Smooth muscle cell (in vitro differentiated cells): ENCODE data around the gene LRCOL1. TPM values are rescaled to one million over a fixed set of nuclear protein-coding genes. Genes with fewer than 3 reads are reported as not detected.

ENCODE experiments used
- DNase-seq: peaks from one replicate; lab custom pipeline; 2025; ENCODE audit not compliant: unreplicated experiment; lab: John Stamatoyannopoulos, UW
- H2AFZ ChIP-seq: fragments of 200-600 bp; sonication (generic); 2 replicates; pipeline ENCODE4 v1.6.0; 2016; ENCODE audit warnings: antibody characterized with exemption, low read depth, mild to moderate bottlenecking
- H3F3A ChIP-seq: fragments of 200-600 bp; sonication (generic); 2 replicates; pipeline ENCODE4 v1.6.0; 2017; ENCODE audit warnings: antibody characterized with exemption, low read depth
- H3K27ac ChIP-seq: fragments of 200-600 bp; sonication (generic); 2 replicates; pipeline ENCODE4 v1.5.1; 2016; ENCODE audit warnings: low read depth, mild to moderate bottlenecking
- H3K27me3 ChIP-seq: fragments of 200-600 bp; sonication (generic); 2 replicates; pipeline ENCODE4 v1.6.1; 2016; ENCODE audit warnings: low read depth, mild to moderate bottlenecking
- H3K36me3 ChIP-seq: fragments of 200-600 bp; sonication (generic); 2 replicates; pipeline ENCODE4 v1.5.1; 2016; ENCODE audit warnings: low read depth
- H3K4me1 ChIP-seq: fragments of 200-600 bp; sonication (generic); 2 replicates; pipeline ENCODE4 v1.5.1; 2016; ENCODE audit warnings: low read depth
- H3K4me2 ChIP-seq: fragments of 200-600 bp; sonication (generic); 2 replicates; pipeline ENCODE4 v1.6.0; 2016; ENCODE audit warnings: mild to moderate bottlenecking
- H3K4me3 ChIP-seq: fragments of 200-600 bp; sonication (generic); 2 replicates; pipeline ENCODE4 v1.5.1; 2016; ENCODE audit warnings: mild to moderate bottlenecking
- H3K79me2 ChIP-seq: fragments of 200-600 bp; sonication (generic); 2 replicates; pipeline ENCODE4 v1.6.0; 2016; ENCODE audit warnings: low read depth, mild to moderate bottlenecking
- H3K9ac ChIP-seq: fragments of 200-600 bp; sonication (generic); 2 replicates; pipeline ENCODE4 v1.6.0; 2016; ENCODE audit warnings: low read depth
- H3K9me3 ChIP-seq: fragments of 200-600 bp; sonication (generic); replicated peaks from 2 replicates; pipeline ENCODE4 v1.5.1; 2016; ENCODE audit warnings: low read depth
- H4K20me1 ChIP-seq: fragments of 200-600 bp; sonication (generic); 2 replicates; pipeline ENCODE4 v1.6.0; 2016; ENCODE audit warnings: low read depth
- WGBS: methylation state at CpG from one replicate; pipeline ENCODE4 v1.1.7; 2016; ENCODE audit warnings: low lambda C conversion rate; 5-methylcytosine and 5-hydroxymethylcytosine counted together
- polyA plus RNA-seq: library from polyadenylated mRNA; unstranded; fragments of >200 nt; fragmentation: Nextera tagmentation; extraction: Ambion mirVana; gene quantifications from 2 replicates; pipeline ENCODE4 v1.2.1, GENCODE V29; 2016
- total RNA-seq: library from RNA; depleted of rRNA; stranded (reverse); fragments of >200 nt; gene quantifications from 2 replicates; pipeline ENCODE4 v1.2.3, GENCODE V29; 2014
- TF ChIP-seq, protein P1 (sequence below): fragments of 200-600 bp; sonication (generic); IDR thresholded peaks from 2 replicates; pipeline ENCODE4 v1.5.1; 2017; ENCODE audit warnings: borderline replicate concordance, mild to moderate bottlenecking, antibody characterized with exemption; ENCODE audit not compliant: insufficient read depth, poor library complexity, severe bottlenecking

LRCOL1 gene
- total and polyA plus RNA-seq, 2 experiments from 2014 or later: not detected

DNA sequence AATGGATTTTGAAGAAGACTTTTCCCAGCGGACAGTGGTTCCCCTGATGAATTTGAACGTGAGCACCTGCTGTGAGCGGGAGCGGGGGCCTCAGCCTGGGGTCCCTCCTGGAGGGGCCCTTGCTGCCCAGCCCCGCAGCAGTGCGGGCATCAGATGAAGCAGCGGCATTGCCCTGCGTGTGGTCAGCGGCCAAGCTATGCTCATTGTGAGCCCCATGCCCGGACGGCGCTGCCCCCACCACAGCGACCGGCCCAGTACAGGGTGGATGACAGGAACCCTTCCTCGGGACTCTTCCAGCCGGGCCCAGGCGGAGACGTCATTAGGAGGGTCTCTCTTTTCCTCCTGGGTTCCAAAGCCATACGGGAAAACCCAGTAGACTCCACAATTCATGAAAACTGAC, 3.5 kb downstream of the LRCOL1 start:
- Histone ChIP-seq H2AFZ (no peak overlapping the region), H3K27ac (no peak overlapping the region), H3K9me3 (no peaks in the 10 kb centered on the region), H3K36me3 (no peaks in the 10 kb centered on the region), H3K4me2 (no peak overlapping the region), H3F3A (no peaks in the 10 kb centered on the region), H4K20me1 (no peaks in the 10 kb centered on the region), H3K27me3 (peaks cover 47% of the 10 kb centered on the region), H3K79me2 (no peaks in the 10 kb centered on the region), H3K9ac (no peak overlapping the region), H3K4me3 (no peak overlapping the region), H3K4me1 (no peaks in the 10 kb centered on the region)
- TF ChIP-seq, protein P1, sequence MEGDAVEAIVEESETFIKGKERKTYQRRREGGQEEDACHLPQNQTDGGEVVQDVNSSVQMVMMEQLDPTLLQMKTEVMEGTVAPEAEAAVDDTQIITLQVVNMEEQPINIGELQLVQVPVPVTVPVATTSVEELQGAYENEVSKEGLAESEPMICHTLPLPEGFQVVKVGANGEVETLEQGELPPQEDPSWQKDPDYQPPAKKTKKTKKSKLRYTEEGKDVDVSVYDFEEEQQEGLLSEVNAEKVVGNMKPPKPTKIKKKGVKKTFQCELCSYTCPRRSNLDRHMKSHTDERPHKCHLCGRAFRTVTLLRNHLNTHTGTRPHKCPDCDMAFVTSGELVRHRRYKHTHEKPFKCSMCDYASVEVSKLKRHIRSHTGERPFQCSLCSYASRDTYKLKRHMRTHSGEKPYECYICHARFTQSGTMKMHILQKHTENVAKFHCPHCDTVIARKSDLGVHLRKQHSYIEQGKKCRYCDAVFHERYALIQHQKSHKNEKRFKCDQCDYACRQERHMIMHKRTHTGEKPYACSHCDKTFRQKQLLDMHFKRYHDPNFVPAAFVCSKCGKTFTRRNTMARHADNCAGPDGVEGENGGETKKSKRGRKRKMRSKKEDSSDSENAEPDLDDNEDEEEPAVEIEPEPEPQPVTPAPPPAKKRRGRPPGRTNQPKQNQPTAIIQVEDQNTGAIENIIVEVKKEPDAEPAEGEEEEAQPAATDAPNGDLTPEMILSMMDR: no peak
- WGBS: 86% methylated on average over 19 of the region's 19 CpGs
- no peak for DNase-seq

DNA sequence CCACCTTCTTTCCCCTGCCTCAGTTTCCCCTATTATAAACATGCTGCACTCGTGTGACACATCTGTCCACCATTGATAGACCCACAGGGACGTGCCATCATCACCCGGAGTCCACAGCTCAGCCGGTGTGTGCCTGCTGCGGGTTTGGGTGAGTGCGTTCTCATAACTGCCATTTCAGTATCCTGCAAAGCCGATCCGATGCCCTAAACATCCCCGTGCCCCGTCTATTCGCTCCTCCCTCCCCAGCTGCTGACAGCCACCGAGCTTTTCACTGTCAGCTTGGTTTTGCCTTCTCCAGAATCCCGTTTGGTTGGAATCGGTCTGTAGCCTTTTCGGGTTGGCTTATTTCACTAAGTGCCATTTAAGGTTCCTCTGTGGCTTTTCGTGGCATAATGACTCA, 3.9 kb downstream of the LRCOL1 start:
- Histone ChIP-seq H3K4me1 (no peaks in the 10 kb centered on the region), H3K36me3 (no peaks in the 10 kb centered on the region), H3K9me3 (no peaks in the 10 kb centered on the region), H3K27ac (no peak overlapping the region), H4K20me1 (no peaks in the 10 kb centered on the region), H3K4me3 (no peak overlapping the region), H3K79me2 (no peaks in the 10 kb centered on the region), H3K4me2 (no peak overlapping the region), H3F3A (no peaks in the 10 kb centered on the region), H3K9ac (no peak overlapping the region), H2AFZ (no peak overlapping the region), H3K27me3 (peaks cover 47% of the 10 kb centered on the region)
- WGBS: 73% methylated on average over 16 of the region's 16 CpGs
- TF ChIP-seq, protein P1: no peak
- DNase-seq: no peak

DNA sequence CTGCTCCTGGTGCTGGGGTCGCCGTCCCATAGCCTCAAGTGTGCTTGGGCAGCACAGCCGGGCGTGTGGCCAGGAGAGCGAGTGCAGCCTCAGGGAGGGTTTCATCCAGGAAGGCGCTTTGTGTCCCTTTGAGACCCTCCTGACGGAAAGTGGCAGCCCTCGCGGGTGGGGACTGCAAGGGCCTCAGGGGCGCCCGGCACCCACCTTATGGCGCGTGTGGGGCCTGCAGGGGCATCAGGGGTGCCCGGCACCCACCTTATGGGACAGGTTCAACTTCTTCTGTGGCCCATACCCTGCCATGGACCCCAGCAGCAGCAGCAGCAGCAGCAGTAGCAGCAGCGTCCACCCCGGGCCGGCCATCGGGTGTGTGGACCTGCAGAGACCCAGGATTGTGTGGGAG, 4.5 kb downstream of the LRCOL1 start:
- H2AFZ ChIP-seq: no peak overlapping the region
- H3K27me3 ChIP-seq: peaks cover 47% of the 10 kb centered on the region
- 85% methylated on average over 18 of the region's 18 CpGs for WGBS
- H3K9ac ChIP-seq: no peak overlapping the region
- no peak overlapping the region for H3K4me2 ChIP-seq
- no peaks in the 10 kb centered on the region for H3K4me1 ChIP-seq
- DNase-seq: no peak
- TF ChIP-seq, protein P1: no peak
- H3K36me3 ChIP-seq: no peaks in the 10 kb centered on the region
- H3F3A ChIP-seq: no peaks in the 10 kb centered on the region
- H3K9me3 ChIP-seq: no peaks in the 10 kb centered on the region
- no peaks in the 10 kb centered on the region for H3K79me2 ChIP-seq
- H3K27ac ChIP-seq: no peak overlapping the region
- no peak overlapping the region for H3K4me3 ChIP-seq
- no peaks in the 10 kb centered on the region for H4K20me1 ChIP-seq

DNA sequence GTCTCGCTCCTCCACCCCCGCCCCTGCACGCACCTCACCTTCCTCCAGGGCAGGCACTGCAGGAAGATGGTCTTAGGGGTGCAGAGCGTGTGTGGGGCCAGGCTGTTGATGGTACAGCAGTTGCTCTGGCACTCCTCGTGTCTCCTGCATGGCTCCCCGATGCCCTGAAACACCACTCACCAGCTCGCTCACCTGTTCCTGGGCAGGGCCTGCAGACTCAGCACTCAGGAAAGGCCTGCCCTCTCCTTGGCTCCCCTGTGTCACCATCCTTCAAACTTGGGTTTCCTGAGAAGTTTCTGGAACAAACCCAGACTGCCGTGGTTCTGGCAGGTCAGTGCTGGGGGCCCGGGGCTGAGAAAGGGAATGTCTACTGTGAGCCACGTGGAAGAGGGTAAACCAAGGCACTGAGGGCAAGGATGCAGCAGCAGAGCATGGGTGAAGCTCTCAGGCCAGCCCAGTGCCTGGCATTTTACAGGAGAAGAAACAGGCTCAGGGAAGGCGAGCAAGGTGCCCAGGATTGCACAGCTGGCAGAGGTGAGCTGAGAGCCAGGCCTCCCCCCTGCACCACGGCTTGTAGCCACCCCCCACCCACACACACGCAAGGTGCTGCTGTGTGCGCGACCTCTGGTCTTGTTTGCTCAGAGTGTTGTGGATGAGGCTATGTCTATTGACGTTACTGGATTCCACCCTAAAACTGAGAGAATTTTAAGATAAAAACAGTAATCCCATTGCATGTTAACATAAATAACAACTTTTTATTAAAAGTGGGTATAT, 5.5 kb downstream of the LRCOL1 start:
- Histone ChIP-seq H3F3A (no peaks in the 10 kb centered on the region), H4K20me1 (no peaks in the 10 kb centered on the region), H3K27ac (no peak overlapping the region), H3K9ac (no peak overlapping the region), H3K36me3 (no peaks in the 10 kb centered on the region), H3K4me2 (no peak overlapping the region), H3K27me3 (peaks cover 44% of the 10 kb centered on the region), H3K4me3 (no peak overlapping the region), H3K9me3 (no peaks in the 10 kb centered on the region), H3K4me1 (no peaks in the 10 kb centered on the region), H2AFZ (no peak overlapping the region), H3K79me2 (no peaks in the 10 kb centered on the region)
- no peak for DNase-seq
- WGBS: 87% methylated on average over 15 of the region's 16 CpGs
- TF ChIP-seq, protein P1: no peak
